Measurements from ENCODE around the gene TBC1D22A. TPM values are rescaled to one million over a fixed set of nuclear protein-coding genes. Genes with fewer than 3 reads are reported as not detected.

TBC1D22A gene
- polyA plus RNA-seq, 1 donor from 2014 or later = 9.3 TPM

GRCh38 chr22:46966495-46966845 is 204.0 kb downstream of the TBC1D22A start:
- H3K79me2 ChIP-seq (replicated peaks; ENCODE audit: insufficient read depth, low read length) = no peaks in the 10 kb centered on the region
- no peak overlapping the region for H3K4me3 ChIP-seq (ENCODE audit: low read length)
- H3K27me3 ChIP-seq (ENCODE audit: insufficient read depth, low read depth, low read length) = no peaks in the 10 kb centered on the region
- TF ChIP-seq RAD21 (conservative IDR thresholded peaks at IDR 0.05) (no peak), POLR2AphosphoS5 (IDR thresholded peaks at IDR 0.05) (no peak), EP300 (conservative IDR thresholded peaks at IDR 0.05; ENCODE audit: poor library complexity, severe bottlenecking) (no peak), TAF1 (IDR thresholded peaks at IDR 0.05; ENCODE audit: low read depth) (no peak), CTCF (IDR thresholded peaks at IDR 0.05; ENCODE audit: poor library complexity, severe bottlenecking) (no peak), REST (IDR thresholded peaks at IDR 0.05; ENCODE audit: borderline replicate concordance) (no peak), MXI1 (conservative IDR thresholded peaks at IDR 0.05; ENCODE audit: poor library complexity, severe bottlenecking) (no peak), EZH2 (IDR thresholded peaks at IDR 0.05; ENCODE audit: borderline replicate concordance, insufficient read depth, low read length, poor library complexity, severe bottlenecking) (no peak), SMC3 (conservative IDR thresholded peaks at IDR 0.05; ENCODE audit: poor library complexity) (no peak)
- no peaks in the 10 kb centered on the region for H3K9me3 ChIP-seq (ENCODE audit: low read length)
- no peak overlapping the region for H3K9ac ChIP-seq (ENCODE audit: low read length)
- no peaks in the 10 kb centered on the region for H4K20me1 ChIP-seq (ENCODE audit: insufficient read depth)
- no peak overlapping the region for H3K27ac ChIP-seq (ENCODE audit: low read length)
- H3F3A ChIP-seq (ENCODE audit: insufficient read depth, low read length, poor library complexity, severe bottlenecking) = no peaks in the 10 kb centered on the region
- H3K36me3 ChIP-seq (ENCODE audit: insufficient read depth, low read length) = no peaks in the 10 kb centered on the region
- no peak overlapping the region for H2AFZ ChIP-seq (ENCODE audit: low read depth, low read length)
- H3K4me2 ChIP-seq (ENCODE audit: low read length) = no peak overlapping the region
- H3K9me2 ChIP-seq (ENCODE audit: insufficient read depth, low read length) = no peaks in the 10 kb centered on the region

- H3K27me3 ChIP-seq (ENCODE audit: insufficient read depth, low read depth, low read length) = no peaks in the 10 kb centered on the region
- no peaks in the 10 kb centered on the region for H3K9me3 ChIP-seq (ENCODE audit: low read length)
- H4K20me1 ChIP-seq (ENCODE audit: insufficient read depth) = no peaks in the 10 kb centered on the region
- H3K4me2 ChIP-seq (ENCODE audit: low read length) = no peak overlapping the region
- H3K36me3 ChIP-seq (ENCODE audit: insufficient read depth, low read length) = no peaks in the 10 kb centered on the region
- H3K79me2 ChIP-seq (replicated peaks; ENCODE audit: insufficient read depth, low read length) = no peaks in the 10 kb centered on the region
- no peak for TF ChIP-seq EP300 (conservative IDR thresholded peaks at IDR 0.05; ENCODE audit: poor library complexity, severe bottlenecking)
- TF ChIP-seq RAD21 (conservative IDR thresholded peaks at IDR 0.05) = no peak
- no peak for TF ChIP-seq TAF1 (IDR thresholded peaks at IDR 0.05; ENCODE audit: low read depth)
- no peak for TF ChIP-seq POLR2AphosphoS5 (IDR thresholded peaks at IDR 0.05)
- no peak for TF ChIP-seq MXI1 (conservative IDR thresholded peaks at IDR 0.05; ENCODE audit: poor library complexity, severe bottlenecking)
- H3F3A ChIP-seq (ENCODE audit: insufficient read depth, low read length, poor library complexity, severe bottlenecking) = no peaks in the 10 kb centered on the region
- no peaks in the 10 kb centered on the region for H3K9me2 ChIP-seq (ENCODE audit: insufficient read depth, low read length)
- no peak overlapping the region for H2AFZ ChIP-seq (ENCODE audit: low read depth, low read length)
- H3K9ac ChIP-seq (ENCODE audit: low read length) = no peak overlapping the region
- no peak overlapping the region for H3K27ac ChIP-seq (ENCODE audit: low read length)
- H3K4me3 ChIP-seq (ENCODE audit: low read length) = no peak overlapping the region
Measured at GRCh38 chr22:46966846-46967245, 204.4 kb downstream of the TBC1D22A start.
